HG03097 (cell line): ENCODE measurements around the gene ZNF26.
"Not testable (repeated sequence)": the region's sequence is repeated elsewhere in the genome, so short reads cannot be mapped to it uniquely, and the experiment has no call there.

Experiments
- ATAC-seq: cut with Tn5 transposase; IDR thresholded peaks from one replicate; pipeline ENCODE4 v1.9.1; 2021; ENCODE audit not compliant: unreplicated experiment, low FRiP score

Gene ZNF26

GRCh38 chr12:132955094-132956010 is 30.8 kb upstream of the ZNF26 start:
- ATAC-seq, result peak; percentile 17

- ATAC-seq, result peak; percentile 96
Measured at GRCh38 chr12:132956011-132956788, 30.0 kb upstream of the ZNF26 start, which contains the start of gene ZNF605. TSS of gene ZNF605 (minus strand) at chr12:132956306. CDS start at chr12:132945635, 10,671 bp downstream.

GRCh38 chr12:132961790-132962189 is 24.4 kb upstream of the ZNF26 start:
- ATAC-seq, result not testable (repeated sequence)

- not testable (repeated sequence) for ATAC-seq
Measured at GRCh38 chr12:132963947-132964346, 22.2 kb upstream of the ZNF26 start.

GRCh38 chr12:132965796-132966195 is 20.4 kb upstream of the ZNF26 start:
- ATAC-seq, result no peak

GRCh38 chr12:132966676-132967415 is 19.3 kb upstream of the ZNF26 start:
- no peak for ATAC-seq

- no peak for ATAC-seq
Measured at GRCh38 chr12:132967736-132968135, 18.4 kb upstream of the ZNF26 start.

GRCh38 chr12:132972374-132972773 is 13.8 kb upstream of the ZNF26 start:
- ATAC-seq, result no peak

GRCh38 chr12:132976870-132977269 is 9.3 kb upstream of the ZNF26 start:
- ATAC-seq, result not testable (repeated sequence)

- peak; percentile 10 for ATAC-seq
Measured at GRCh38 chr12:132986885-132987225, 688 bp downstream of the ZNF26 start.

- no peak for ATAC-seq
Measured at GRCh38 chr12:132998741-132999140, 12.6 kb downstream of the ZNF26 start.

GRCh38 chr12:133010657-133011297 is 24.6 kb downstream of the ZNF26 start:
- ATAC-seq, result no peak

- ATAC-seq, result no peak
Measured at GRCh38 chr12:133023566-133023965, 37.4 kb downstream of the ZNF26 start.

GRCh38 chr12:133026996-133027395 is 40.8 kb downstream of the ZNF26 start:
- no peak for ATAC-seq

- peak; percentile 86 for ATAC-seq
Measured at GRCh38 chr12:133037207-133038005, 51.2 kb downstream of the ZNF26 start, which contains the start of gene ZNF84. TSS of gene ZNF84 (plus strand) at chr12:133037509. CDS start at chr12:133041468, 3,959 bp downstream.

- no peak for ATAC-seq
Measured at GRCh38 chr12:133038118-133038709, 52.0 kb downstream of the ZNF26 start.

GRCh38 chr12:133046698-133047097 is 60.5 kb downstream of the ZNF26 start:
- ATAC-seq, result no peak

- no peak for ATAC-seq
Measured at GRCh38 chr12:133057446-133057845, 71.3 kb downstream of the ZNF26 start.
